Gastrocnemius medialis (tissue), 4 donors: ENCODE data around the gene TXNIP. TPM values are rescaled to one million over a fixed set of nuclear protein-coding genes. Genes with fewer than 3 reads are reported as not detected.

Source experiments
- ATAC-seq, 2 donors: fragments of 150-250 bp; one replicate each; pipeline ENCODE4 v1.9.1; 2016
- DNase-seq, 2 donors: peaks; one replicate each; pipeline ENCODE4 v3.0.0-alpha.2; 2019
- H3K27ac ChIP-seq, 4 donors: fragments of 200-600 bp; sonication (generic); 1 replicate in 1 of 4; 2 replicates in 3 of 4; pipeline ENCODE4 v1.5.1; 2016 to 2018; ENCODE audit warnings: mild to moderate bottlenecking in 2 of 4, moderate library complexity in 1 of 4
- H3K27me3 ChIP-seq, 3 donors: fragments of 200-600 bp; sonication (generic) in 2 of 3; 1 replicate in 1 of 3; 2 replicates in 2 of 3; pipeline versions ENCODE4 v1.5.1 to v1.6.0; 2016 to 2019; ENCODE audit warnings: mild to moderate bottlenecking in 1 of 3, moderate library complexity in 1 of 3
- H3K36me3 ChIP-seq, 2 donors: fragments of 200-600 bp; sonication (generic) in 1 of 2; one replicate each; pipeline ENCODE4 v1.5.1; 2017 to 2018
- H3K4me1 ChIP-seq, 2 donors: fragments of 200-600 bp; sonication (generic) in 1 of 2; one replicate each; pipeline ENCODE4 v1.5.1; 2016 to 2017; ENCODE audit warnings: mild to moderate bottlenecking in 2 of 2
- H3K4me3 ChIP-seq, 4 donors: fragments of 200-600 bp; sonication (generic) in 3 of 4; 1 replicate in 1 of 4; 2 replicates in 3 of 4; pipeline ENCODE4 v1.5.1; 2016 to 2019; ENCODE audit warnings: mild to moderate bottlenecking in 2 of 4
- H3K9me3 ChIP-seq, 3 donors: fragments of 200-600 bp; sonication (generic) in 2 of 3; 1 replicate in 1 of 3; 2 replicates in 2 of 3; pipeline ENCODE4 v1.5.1; 2016 to 2019
- CTCF ChIP-seq, 5 experiments: fragments of 450-650 bp in 3 of 5; fragments of 200-600 bp in 2 of 5; sonication (generic) in 2 of 5; IDR thresholded peaks in 4 of 5; conservative IDR thresholded peaks in 1 of 5; 1 replicate in 4 of 5; 2 replicates in 1 of 5; pipeline ENCODE4 v1.5.1; 2016 to 2019; ENCODE audit warnings: antibody characterized with exemption in 5 of 5, mild to moderate bottlenecking in 3 of 5, moderate library complexity in 3 of 5
- POLR2A ChIP-seq, 2 donors: fragments of 450-650 bp; IDR thresholded peaks; one replicate each; pipeline ENCODE4 v1.6.1; 2017; ENCODE audit warnings: antibody characterized with exemption in 2 of 2, mild to moderate bottlenecking in 2 of 2, moderate library complexity in 2 of 2
- in situ Hi-C, 4 donors: fragments of 200-750 bp; cut with MboI; loops; one replicate each; pipeline versions ENCODE4 v1.15.0 to v1.8.0; 2017; ENCODE audit warnings: low sequenced_read_pairs in 4 of 4
- intact Hi-C: fragments of 100-400 bp; cut with DNase I; formaldehyde crosslinking; loops from one replicate; pipeline ENCODE4 v1.15.1; 2023; ENCODE audit warnings: low total_unique reads
- total RNA-seq, 4 donors: library from RNA; depleted of rRNA; stranded (reverse); fragments of >200 nt; gene quantifications; one replicate each; pipeline versions ENCODE4 v1.1.0 to v1.2.3, GENCODE V29; 2016

The TXNIP gene
- total RNA-seq, 4 donors from 2014 or later, result 1,815 to 2,839 (median 2,202) TPM

DNA sequence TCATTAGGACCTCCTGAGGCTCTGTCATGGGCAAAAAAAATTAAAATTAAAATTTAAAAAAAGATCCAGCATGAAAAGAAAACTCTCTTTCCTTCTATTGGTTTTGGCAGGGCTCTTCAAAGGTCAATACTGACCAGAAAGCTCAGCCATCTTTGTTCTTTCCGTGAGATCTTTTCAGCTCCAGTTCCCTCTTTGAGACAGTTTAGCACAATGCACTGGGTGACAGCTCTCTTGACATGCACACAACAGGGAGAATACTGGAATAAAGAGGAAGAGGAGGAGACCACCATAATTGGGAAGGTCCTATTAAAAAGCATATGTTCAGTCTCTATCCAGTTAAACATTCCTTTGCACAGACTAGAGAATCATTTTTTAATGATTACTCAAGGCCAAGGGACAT, 44.9 kb downstream of the TXNIP start:
- Histone ChIP-seq H3K36me3 (peaks cover 0 to 17% of the 10 kb centered on the region in 2 donors), H3K27ac (peak overlapping the region; percentile 88 to 99 (median 96)), H3K9me3 (no peaks in the 10 kb centered on the region), H3K4me3 (peak overlapping the region in 1 of 4 donors; percentile 5), H3K4me1 (peaks cover 95 to 96% of the 10 kb centered on the region in 2 donors), H3K27me3 (no peaks in the 10 kb centered on the region)
- DNase-seq (no peak), ATAC-seq (no peak)
- TF ChIP-seq POLR2A (IDR thresholded peaks at IDR 0.05) (no peak), CTCF (IDR thresholded peaks at IDR 0.05 in 4 of 5, conservative IDR thresholded peaks at IDR 0.05 in 1 of 5) (no peak)
- intact Hi-C loops, result no loop called here
- in situ Hi-C loops, result loop anchor here in 1 of 4 donors (10.0 kb wide), 1 partner anchor 57 kb away; no protein-coding TSS in a partner anchor

GRCh38 chr1:145949219-145949618, 47.2 kb downstream of the TXNIP start:
- Histone ChIP-seq H3K27ac (peak overlapping the region; percentile 88 to 99 (median 96)), H3K4me3 (no peak overlapping the region), H3K9me3 (no peaks in the 10 kb centered on the region), H3K27me3 (no peaks in the 10 kb centered on the region), H3K4me1 (peaks cover 72 to 76% of the 10 kb centered on the region in 2 donors), H3K36me3 (peaks cover 0 to 26% of the 10 kb centered on the region in 2 donors)
- TF ChIP-seq CTCF (IDR thresholded peaks at IDR 0.05 in 4 of 5, conservative IDR thresholded peaks at IDR 0.05 in 1 of 5) (no peak), POLR2A (IDR thresholded peaks at IDR 0.05) (peak; percentile 48 to 70)
- ATAC-seq (peak; percentile 94 to 97), DNase-seq (peak; percentile 58 to 84)
- in situ Hi-C loops (no loop called here), intact Hi-C loops (loop anchor here (5.0 kb wide), 1 partner anchor 48 kb away; the partner anchor contains the start of gene TXNIP)

GRCh38 chr1:145947551-145947950, 48.8 kb downstream of the TXNIP start:
- no peak overlapping the region for H3K4me3 ChIP-seq
- no peak for DNase-seq
- peak overlapping the region; percentile 88 to 99 (median 96) for H3K27ac ChIP-seq
- H3K4me1 ChIP-seq, result peaks cover 58 to 63% of the 10 kb centered on the region in 2 donors
- intact Hi-C loops, result loop anchor here (5.0 kb wide), 1 partner anchor 50 kb away; the partner anchor contains the start of gene TXNIP
- in situ Hi-C loops, result no loop called here
- H3K27me3 ChIP-seq, result no peaks in the 10 kb centered on the region
- peaks cover 0 to 43% of the 10 kb centered on the region in 2 donors for H3K36me3 ChIP-seq
- H3K9me3 ChIP-seq, result no peaks in the 10 kb centered on the region
- TF ChIP-seq POLR2A (IDR thresholded peaks at IDR 0.05) (no peak), CTCF (IDR thresholded peaks at IDR 0.05 in 4 of 5, conservative IDR thresholded peaks at IDR 0.05 in 1 of 5) (no peak)
- no peak for ATAC-seq

DNA sequence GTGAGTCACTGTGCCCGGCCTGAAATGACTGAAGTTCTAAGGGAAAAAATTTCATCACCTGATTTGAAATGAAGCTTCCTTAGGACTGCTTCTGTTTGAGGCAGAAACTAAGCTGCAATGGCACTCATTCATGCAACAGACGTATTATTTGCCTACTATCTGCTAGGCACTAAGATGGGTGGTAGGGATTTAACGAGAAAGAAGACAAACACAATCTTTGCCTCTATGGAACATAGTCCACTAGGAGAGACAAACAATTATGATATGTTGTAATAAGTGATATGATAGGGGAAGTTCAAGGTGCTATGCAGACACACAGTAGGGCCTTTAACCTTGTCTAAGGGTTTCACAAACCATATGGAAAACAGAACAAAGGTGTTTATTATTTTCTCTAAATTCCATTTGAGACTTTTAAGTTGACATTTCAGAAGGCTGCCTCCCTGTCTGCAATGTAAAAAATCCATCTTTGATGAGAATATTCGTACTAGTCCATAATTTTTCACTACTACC, 49.8 kb downstream of the TXNIP start:
- Histone ChIP-seq H3K9me3 (no peaks in the 10 kb centered on the region), H3K27me3 (no peaks in the 10 kb centered on the region), H3K4me3 (no peak overlapping the region), H3K27ac (peak overlapping the region; percentile 88 to 99 (median 96)), H3K4me1 (peaks cover 48 to 53% of the 10 kb centered on the region in 2 donors), H3K36me3 (peaks cover 0 to 51% of the 10 kb centered on the region in 2 donors)
- in situ Hi-C loops (no loop called here), intact Hi-C loops (loop anchor here (5.0 kb wide), 1 partner anchor 51 kb away; the partner anchor contains the start of gene TXNIP)
- no peak for ATAC-seq
- TF ChIP-seq POLR2A (IDR thresholded peaks at IDR 0.05) (no peak), CTCF (IDR thresholded peaks at IDR 0.05 in 4 of 5, conservative IDR thresholded peaks at IDR 0.05 in 1 of 5) (no peak)
- no peak for DNase-seq
